Right renal pelvis (tissue), 4 donors: Measurements from ENCODE around the gene SVOP. TPM values are rescaled to one million over a fixed set of nuclear protein-coding genes. Genes with fewer than 3 reads are reported as not detected.
"Not testable (repeated sequence)": the region's sequence is repeated elsewhere in the genome, so short reads cannot be mapped to it uniquely, and the experiment has no call there.

Source experiments
- DNase-seq, 4 donors: peaks; one replicate each; pipeline ENCODE4 v3.0.0-alpha.2; 2013; ENCODE audit warnings: low read depth in 4 of 4, low spot score in 3 of 4, missing footprints in 1 of 4
- polyA plus RNA-seq, 4 donors: library from polyadenylated mRNA; unstranded; fragments of 120-200 nt; gene quantifications; one replicate each; pipeline ENCODE4 v1.2.1, GENCODE V29; 2013; ENCODE audit not compliant: insufficient read length in 4 of 4

Gene SVOP, protein sequence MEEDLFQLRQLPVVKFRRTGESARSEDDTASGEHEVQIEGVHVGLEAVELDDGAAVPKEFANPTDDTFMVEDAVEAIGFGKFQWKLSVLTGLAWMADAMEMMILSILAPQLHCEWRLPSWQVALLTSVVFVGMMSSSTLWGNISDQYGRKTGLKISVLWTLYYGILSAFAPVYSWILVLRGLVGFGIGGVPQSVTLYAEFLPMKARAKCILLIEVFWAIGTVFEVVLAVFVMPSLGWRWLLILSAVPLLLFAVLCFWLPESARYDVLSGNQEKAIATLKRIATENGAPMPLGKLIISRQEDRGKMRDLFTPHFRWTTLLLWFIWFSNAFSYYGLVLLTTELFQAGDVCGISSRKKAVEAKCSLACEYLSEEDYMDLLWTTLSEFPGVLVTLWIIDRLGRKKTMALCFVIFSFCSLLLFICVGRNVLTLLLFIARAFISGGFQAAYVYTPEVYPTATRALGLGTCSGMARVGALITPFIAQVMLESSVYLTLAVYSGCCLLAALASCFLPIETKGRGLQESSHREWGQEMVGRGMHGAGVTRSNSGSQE
- polyA plus RNA-seq, result under 1 TPM in 3 of 4 donors, not detected in 1; 0.04 to 0.25 (median 0.18) TPM

DNA sequence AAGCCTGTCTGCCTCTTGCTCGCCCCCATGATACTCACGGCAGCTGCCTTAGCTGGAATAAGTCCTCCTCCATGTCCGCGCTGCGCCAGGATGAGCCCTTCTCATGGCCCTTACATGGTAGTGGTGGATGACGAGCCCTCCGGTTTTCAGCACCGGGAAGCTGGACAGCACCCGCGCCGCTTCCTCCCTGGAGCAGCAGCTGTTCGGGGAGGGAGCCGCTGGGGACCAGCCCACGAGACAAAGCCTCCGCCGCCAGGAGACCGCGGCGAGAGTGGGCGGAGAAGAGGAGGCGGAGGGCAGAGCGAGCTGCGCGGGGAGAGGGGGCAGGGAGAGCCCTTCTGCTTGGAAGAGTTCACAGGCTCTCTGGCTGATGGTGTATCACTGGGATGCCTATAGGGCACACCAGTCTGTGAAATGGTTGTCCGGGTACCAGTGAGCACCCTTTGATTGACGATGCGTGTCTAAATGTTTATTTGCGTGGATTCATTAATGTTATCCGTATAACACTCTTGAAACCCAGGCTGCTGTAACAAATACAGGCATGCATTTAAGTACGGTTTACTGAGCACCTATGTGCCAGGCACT, at the start of gene SVOP:
TSS of gene SVOP (minus strand) at position 273 of the 585 bp plus-strand sequence. CDS start at position 73, 200 bp downstream.
- DNase-seq, result peak; percentile 84 to 89 (median 86)

DNA sequence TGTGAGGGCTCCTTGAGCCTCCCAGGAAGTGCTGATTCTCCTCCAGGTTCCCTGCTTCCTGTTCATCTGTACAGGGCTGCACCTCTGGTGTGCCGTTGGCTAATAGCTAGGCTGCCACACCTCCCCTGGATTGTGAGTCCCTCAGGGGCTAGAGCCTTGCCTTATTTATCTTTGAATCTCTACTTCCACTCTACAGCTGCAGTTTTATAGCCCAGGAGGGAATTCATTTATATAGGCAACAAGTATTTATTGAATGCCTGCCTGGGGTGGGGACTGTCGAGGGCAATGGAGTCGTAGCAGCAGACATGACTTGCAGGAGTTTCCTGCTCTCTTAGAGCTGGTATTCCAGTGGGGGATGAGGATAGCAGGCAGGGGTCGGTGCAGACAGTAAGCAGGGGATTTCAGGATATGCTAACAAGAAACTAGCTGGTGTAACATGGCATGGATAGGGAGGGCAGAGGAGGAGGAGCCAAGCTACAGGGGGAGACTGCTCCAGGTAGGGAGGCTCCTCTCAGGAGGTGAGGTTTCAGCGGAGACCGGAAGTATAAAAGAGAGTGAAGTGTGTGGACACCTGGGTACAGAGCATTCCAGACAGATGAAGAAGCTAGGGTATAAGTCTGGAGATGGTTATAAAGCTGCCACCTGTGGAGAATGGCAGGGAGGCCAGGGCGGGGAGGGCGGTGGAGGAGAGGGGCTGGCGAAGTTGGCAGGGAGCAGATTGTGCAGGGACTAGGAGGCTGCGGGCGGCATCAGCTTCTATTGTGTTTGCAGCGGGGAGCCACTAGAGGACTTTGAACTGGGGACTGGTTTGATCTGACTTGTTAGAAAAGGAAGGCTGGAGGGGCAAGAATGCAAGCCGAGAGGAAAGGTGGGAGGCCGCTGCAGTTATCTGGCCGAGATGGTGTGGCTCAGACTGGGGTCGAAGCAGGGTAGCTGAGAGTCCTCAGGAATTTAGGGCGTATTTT, 48.7 kb upstream of the SVOP start:
- DNase-seq, result no peak

DNA sequence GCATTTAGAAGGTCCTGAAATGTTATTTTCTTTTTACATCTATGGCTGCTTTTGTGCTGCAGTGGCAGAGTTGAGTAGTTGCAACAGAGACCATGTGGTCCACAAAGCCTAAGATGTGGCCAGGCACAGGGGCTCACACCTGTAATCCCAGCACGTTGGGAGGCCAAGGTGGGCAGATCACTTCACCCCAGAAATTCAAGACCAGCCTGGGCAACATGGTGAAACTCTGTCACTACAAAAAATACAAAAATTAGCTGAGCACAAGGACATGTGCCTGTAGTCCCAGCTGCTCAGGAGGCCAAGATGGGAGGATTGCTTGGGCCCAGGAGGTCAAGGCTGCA, 45.0 kb upstream of the SVOP start:
- DNase-seq, result no peak

DNA sequence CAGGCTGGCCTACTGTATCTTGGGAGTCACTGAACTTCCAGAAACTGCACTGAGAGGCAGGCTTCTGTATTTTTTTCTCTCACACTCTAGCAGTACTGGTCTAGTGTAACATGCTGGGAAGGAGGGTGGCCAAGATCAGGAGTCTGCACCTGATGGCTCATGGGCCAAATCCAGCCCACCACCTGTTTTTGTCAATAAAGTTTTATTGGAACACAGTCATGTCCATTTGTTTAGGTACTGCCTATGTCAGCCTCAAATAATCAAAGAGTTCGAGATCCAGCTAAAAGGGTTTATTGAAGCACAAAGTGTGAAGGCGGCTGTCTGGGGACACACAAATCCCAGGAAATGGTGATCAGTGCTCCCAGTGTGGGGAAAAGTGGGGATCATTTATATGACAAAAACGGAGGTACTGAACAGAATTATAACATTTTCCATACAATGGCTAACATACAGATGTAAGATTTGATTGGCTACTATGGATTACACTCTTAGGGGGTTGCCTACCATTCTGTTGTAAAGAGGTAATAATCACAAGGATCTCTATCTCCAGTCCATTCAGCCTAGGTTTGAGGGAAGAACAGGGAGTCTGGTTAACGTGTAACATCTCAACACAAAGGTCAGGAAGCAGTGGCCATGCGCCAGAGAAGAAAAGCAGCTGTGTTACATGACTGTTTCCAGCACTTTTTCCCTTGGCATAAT, 44.4 kb upstream of the SVOP start:
- DNase-seq, result no peak

DNA sequence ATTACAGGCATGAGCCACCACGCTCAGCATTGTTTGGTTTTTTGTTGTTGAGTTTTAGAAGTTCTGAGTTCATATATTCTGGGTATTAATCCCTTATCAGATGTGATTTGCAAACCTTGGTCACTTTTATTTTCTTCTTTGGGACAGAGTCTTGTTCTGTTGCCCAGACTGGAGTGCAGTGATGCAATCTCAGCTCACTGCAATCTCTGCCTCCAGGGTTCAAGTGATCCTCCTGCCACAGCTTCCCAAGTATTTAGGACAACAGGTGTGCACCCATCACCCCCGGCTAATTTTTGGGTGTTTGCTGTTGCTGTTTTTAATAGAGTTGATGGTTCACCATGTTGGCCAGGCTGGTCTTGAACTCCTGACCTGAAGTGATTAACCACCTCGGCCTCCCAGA, 43.3 kb upstream of the SVOP start:
- no peak for DNase-seq

DNA sequence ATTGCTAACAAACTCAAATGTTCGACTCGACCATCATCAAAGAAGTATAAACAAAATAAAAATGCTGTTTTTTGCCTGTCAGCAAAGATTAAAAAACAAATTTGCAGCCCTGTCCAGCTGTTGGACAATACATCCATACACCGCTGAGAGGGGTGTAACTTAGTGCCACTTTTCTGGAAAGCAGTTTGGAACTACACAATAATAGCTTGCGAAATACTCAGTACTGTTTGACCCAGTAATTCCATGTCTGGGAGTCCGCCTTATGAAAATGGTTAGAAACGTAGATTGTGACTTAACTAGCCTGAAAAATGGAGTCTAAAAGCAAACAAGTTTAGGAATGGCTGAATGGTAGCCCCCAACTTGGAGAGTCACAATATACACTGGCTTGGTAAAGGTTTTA, 37.9 kb upstream of the SVOP start:
- DNase-seq, result no peak

DNA sequence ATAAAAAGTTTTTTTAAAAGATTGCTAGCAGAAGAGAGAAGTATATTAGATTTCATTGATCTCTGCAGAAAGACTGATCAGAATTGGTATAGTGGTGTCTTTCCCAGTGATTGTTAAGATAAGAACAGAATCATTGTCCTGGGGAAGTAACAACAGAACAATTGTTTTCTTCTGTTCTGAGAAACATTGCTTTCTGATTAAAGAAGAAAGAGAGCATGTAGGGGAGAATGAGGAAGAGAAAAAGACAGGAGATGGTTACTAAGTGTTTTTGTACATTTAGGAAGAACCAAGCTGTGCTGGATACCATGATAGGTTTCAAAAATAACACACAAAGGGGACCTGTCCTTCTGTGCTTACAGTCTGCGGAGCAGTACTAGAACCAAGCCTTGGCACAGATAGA, 36.5 kb upstream of the SVOP start:
- no peak for DNase-seq

DNA sequence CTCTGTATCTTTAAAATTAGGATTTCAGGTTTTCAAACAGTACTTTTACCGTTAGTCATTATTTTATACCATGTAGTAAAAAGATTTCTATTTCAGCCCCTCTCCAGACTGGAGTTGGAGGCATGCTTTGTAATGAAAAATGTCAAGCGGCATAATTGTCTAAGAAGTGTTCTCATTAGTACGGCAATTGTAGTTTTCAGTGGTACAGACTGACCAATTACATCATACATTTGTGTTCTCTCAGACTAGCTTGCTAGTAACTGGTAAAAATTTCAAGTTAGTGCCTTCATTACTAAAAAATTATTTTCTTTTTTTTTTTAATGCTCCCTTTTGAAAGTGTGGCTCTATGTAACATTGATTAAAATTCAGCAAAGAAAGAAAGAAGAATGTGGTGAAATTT, 36.0 kb upstream of the SVOP start:
- DNase-seq, result no peak

DNA sequence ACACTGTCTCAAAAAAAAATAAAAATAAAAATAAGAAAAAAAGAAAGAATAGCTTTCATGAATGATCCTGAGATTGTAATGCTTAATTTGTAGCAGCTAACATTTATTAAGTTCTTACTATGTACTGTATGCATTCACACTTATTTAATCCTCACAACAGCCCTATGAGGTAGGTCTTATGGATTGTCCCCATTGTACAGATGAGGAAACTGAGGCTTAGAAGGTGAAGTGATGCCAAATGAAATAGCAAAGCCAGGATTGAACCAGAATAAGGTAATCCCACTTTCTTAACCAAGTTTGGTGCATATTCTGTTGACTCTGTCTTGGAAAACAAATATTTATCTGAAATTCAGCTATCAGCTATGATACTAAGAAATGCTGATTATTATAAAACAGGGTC, 33.7 kb upstream of the SVOP start:
- DNase-seq, result no peak

DNA sequence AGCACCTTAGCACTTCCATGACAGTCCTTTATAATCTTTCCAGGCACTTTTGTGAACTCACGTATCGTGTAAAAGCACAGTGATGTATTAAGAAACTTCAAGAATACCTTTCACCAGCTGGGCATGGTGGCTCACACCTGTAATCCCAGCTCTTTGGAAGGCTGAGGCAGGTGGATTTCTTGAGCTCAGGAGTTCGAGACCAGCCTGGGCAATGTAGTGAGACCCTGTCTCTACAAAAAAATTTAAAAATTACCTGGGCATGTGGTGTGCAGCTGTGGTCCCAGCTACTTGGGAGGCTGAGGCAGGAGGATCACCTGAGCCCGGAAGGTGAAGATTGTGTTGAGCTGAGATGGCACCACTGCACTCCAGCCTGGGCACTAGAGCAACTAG, 33.3 kb upstream of the SVOP start:
- not testable (repeated sequence) for DNase-seq

DNA sequence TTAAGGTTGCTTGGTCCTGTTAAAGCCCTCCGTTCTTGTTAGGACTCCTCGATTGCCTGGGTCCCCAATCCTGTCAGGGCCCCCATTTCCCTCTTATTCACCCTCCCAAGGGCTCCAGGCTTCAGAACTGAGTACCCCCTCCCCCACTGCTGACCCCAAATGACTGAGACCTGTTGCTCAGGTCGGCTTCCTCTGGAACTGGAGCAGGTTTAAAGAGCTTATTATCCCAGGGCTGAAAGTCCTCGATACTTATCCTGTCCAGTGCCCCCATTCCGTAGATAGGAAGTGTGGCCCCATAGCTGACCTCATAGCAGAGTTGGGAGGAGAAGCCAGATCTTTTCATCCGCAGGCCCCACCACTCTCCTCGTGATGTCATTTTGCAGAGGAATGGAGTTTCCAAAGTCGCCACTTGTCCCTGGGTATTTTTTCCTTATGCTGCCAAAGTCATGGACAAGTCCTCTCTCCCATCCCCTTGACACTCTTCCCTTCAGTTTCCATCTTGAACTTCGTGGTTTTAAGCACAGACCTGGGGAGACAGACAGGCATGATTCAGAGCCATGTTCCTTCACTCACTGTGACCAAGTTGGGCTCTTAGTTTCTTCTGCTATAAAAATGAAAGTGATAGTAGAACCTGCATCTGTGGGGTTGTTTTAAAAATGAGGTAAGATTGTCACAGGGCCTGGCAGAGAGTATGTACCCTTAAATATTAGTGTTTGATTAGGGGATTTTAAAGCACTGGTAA, 32.7 kb upstream of the SVOP start:
- DNase-seq, result no peak

DNA sequence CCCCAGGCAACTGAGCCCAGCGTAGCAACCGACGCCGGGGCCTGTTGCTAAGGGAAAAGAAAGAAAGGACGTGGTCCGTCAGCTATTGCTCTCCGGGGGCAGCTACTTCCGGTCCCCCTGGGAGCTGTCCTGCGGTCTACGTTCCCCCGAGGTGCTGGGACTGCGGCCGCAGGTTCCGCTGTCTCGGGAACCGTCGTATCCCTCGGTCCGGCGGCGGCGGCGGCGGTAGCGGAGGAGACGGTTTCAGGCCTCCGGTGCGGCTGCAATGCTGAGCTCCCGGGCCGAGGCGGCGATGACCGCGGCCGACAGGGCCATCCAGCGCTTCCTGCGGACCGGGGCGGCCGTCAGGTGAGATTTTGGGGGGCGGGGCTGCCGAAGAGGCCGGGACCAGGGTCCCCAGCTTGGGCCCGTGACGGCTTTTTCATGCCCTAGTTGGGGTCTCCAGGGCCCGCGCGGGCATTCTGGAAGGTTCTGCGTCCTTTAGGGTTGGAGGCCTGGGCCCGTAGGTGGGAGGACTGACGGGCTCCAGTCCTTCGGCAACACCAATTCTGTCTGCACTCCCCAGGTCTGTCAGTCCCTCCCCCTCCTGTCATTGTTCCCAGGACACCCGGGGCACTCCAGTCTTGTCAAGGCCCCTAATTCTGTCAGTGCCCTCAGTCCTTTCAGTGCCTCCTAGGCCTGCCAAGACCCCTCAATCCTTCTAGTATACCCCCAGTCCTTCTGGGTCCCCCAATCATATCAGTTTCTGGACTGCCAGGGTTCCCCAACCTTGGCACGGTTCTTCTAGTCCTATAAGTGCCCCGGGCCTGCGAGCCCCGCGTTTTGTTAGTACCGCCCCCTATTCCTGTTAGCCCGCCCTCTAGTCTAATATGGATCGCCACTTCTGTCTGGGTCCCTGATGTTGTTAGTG, 31.8 kb upstream of the SVOP start, which contains the start of gene USP30:
TSS of gene USP30 (plus strand) at position 163 of the 910 bp plus-strand sequence. CDS start at position 266, 103 bp downstream.
- DNase-seq, result peak; percentile 79 to 86 (median 80)

DNA sequence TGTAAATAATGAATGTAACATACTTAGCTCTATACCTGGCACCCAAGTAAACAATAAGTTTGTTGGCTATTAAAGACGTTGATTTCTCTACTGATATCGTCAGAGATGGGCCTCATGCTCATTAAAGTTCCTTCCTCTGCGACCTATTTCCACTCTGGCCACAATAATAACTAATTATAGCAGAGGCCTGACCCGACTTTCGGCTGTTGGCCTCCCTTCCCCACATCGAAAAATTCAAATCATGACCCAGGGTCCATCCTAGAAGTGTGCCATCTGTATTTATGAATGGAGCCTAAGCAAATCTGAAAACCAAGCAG, 31.2 kb upstream of the SVOP start:
- no peak for DNase-seq

DNA sequence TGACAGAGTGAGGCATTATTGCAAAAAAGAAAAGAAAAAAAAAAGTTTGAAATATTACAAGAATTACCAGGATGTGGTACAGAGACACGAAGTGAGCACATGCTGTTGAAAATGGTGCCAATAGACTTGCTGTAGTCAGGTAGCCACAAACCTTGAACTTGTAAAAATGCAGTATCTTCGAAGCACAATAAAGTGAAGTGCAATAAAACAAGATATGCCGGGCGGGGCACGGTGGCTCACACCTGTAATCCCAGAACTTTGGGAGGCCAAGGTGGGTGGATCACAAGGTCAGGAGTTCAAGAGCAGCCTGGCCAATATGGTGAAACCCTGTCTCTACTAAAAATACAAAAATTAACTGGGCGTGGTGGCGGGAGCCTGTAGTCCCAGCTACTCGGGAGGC, 28.9 kb upstream of the SVOP start:
- not testable (repeated sequence) for DNase-seq

DNA sequence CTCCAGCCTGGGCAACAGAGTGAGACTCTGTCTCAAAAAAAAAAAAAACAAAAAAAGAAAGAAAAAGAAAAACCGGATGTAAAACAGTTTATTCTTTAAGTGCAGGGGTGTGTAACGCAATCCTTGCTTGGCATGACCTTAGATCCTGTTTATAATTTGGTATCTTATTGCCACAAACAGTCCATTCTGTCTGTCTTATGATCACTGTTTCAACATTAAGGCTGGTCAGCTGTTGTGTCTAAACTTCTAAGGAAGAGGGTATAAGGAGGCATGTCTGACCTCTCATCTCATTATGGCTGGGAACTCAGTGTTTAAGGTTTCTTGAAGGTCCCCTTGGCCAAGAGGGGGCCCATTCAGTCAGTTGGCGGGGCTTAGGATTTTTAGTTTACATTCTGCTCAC, 27.8 kb upstream of the SVOP start:
- not testable (repeated sequence) for DNase-seq

DNA sequence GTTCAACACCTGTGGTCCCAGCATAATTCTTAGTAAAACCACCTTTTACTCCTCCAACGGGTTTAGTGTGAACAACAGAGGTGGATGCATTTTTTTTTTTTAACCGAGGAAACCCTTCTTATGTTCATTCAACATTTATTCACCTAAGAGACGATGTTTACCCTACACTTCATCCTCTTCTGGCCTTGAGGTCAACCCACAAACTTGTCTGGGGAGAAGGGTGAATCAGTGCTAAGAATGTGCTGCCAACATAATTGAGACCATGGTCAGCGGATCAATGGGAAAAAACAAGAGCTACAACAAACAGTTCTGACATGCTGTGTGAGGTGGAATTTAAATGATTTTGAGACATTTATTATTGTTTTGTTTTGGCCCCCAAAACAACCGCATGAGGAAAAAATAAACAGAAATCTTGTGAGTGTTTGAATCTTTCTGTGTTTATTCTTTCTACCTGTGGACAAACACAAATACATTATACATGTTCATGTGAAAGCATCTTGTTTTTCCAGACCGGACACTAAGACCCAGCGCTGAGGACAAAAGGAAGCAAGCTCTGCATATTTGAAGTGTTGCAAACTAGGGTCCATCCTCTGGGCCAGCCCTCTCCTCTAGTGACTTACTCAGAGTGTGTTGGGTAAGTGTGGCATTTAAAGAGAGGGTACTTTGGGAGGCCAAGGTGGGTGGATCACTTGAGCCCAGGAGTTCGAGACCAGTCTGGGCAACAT, 26.4 kb upstream of the SVOP start:
- no peak for DNase-seq

DNA sequence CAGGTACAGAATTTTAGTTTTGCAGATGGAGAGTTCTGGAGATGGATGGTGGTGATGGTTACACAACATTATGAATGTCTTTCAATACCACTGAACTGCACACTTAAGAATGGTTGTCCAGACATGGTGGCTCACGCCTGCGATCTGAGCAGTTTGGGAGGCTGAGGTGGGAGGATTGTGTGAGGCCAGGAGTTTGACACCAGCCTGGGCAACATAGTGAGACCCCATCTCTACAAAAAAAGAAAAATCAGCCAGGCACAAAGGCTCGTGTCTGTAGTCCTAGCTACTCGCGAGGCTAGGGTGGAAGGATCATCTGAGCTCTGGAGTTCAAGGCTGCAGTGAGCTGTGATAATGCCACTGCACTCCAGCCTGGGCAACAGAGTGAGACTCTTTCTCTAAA, 23.4 kb upstream of the SVOP start:
- DNase-seq, result no peak

DNA sequence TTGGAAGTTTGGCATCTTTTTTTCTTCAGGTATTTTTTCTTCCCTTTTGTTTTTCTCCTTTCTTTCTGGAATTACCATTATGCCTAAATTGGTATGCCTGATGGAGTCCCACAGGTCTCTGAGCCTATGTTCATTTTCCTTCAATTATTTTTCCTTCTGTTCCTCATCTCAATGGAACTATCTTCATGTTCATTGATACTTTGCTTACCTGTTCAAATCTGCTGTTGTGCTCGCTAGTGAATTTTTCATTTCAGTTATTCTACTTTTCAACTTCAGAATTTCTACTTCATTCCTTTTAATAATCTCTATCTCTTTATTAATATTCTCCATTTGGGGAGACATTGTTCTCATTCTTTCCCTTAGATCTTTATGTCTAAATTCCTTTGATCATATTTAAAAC, 16.1 kb upstream of the SVOP start:
- no peak for DNase-seq
